ENCODE measurements around the gene NTRK2.

DNA sequence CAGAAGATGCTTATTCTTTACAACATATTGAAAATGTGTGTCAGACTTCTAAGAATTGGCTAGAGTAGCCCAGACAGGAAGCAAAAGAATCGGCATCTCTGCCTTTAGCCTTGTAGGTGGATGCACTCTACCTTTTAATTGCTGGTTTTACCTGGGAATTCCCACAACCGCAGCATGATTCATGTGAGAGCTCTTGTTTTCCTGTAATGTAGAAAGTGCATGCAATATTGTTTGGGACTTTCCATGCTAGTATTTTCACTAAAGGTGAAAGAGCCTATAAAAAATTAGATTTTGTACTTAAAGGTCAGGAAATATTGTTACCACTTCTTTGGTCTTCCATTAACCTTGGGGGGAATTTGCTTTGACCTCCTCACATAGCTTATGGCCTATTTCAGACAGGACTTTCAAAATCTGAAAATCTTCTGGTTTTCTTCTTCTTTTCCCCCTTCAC lies 89.8 kb downstream of the NTRK2 start:
- TF ChIP-seq SPI1 (IDR thresholded peaks at IDR 0.05; ENCODE audit: low read depth, low read length) (no peak), POLR2A (IDR thresholded peaks at IDR 0.05; ENCODE audit: low read depth, low read length) (no peak), POLR2AphosphoS5 (IDR thresholded peaks at IDR 0.05; ENCODE audit: low read depth, low read length) (no peak), PAX5 (IDR thresholded peaks at IDR 0.05; ENCODE audit: insufficient read depth, low read length, severe bottlenecking) (no peak), TAF1 (IDR thresholded peaks at IDR 0.05; ENCODE audit: low read depth, low read length) (no peak), POU2F2 (IDR thresholded peaks at IDR 0.05; ENCODE audit: low read depth, low read length) (peak; percentile 61; the same call in 1 of the 2 replicates)

Measured in GM12891 (cell line).